GM12892 (cell line): ENCODE measurements around the gene CYP4A22.

Experiments
- DNase-seq: peaks from one replicate; pipeline ENCODE4 v3.0.0; 2011; ENCODE audit not compliant: insufficient read length
- FAIRE-seq: peaks from 2 replicates; lab custom pipeline; 2011; peaks lifted over from hg19 to GRCh38; lab: Jason Lieb, UNC
- POLR2A ChIP-seq: IDR thresholded peaks from 2 replicates; pipeline ENCODE4 v1.6.1; 2011; ENCODE audit warnings: low read depth, low read length, control low read depth
- POLR2AphosphoS5 ChIP-seq: IDR thresholded peaks from 2 replicates; pipeline ENCODE4 v1.6.1; 2011; ENCODE audit warnings: low read depth, low read length, control low read depth
- TAF1 ChIP-seq: IDR thresholded peaks from 2 replicates; pipeline ENCODE4 v1.6.1; 2011; ENCODE audit warnings: low read depth, mild to moderate bottlenecking, control low read depth, low read length, borderline replicate concordance

The CYP4A22 gene

GRCh38 chr1:47183308-47184089 lies 46.3 kb downstream of the CYP4A22 start:
- no peak for FAIRE-seq
- no peak for DNase-seq
- TF ChIP-seq POLR2A (no peak), TAF1 (no peak), POLR2AphosphoS5 (no peak)

GRCh38 chr1:47184090-47184821 lies 47.0 kb downstream of the CYP4A22 start:
- FAIRE-seq, result no peak
- TF ChIP-seq POLR2A (no peak), TAF1 (no peak), POLR2AphosphoS5 (no peak)
- no peak for DNase-seq

GRCh38 chr1:47184822-47185677 lies 47.8 kb downstream of the CYP4A22 start:
- no peak for DNase-seq
- no peak for TF ChIP-seq POLR2A
- TF ChIP-seq POLR2AphosphoS5, result no peak
- TF ChIP-seq TAF1, result no peak
- FAIRE-seq, result no peak

GRCh38 chr1:47186267-47187185 lies 49.3 kb downstream of the CYP4A22 start:
- no peak for DNase-seq
- no peak for FAIRE-seq
- TF ChIP-seq TAF1 (no peak), POLR2A (no peak), POLR2AphosphoS5 (no peak)

- FAIRE-seq, result no peak
- no peak for DNase-seq
- TF ChIP-seq TAF1 (no peak), POLR2A (no peak), POLR2AphosphoS5 (no peak)
Observed at GRCh38 chr1:47187231-47187925, 50.1 kb downstream of the CYP4A22 start.

DNA sequence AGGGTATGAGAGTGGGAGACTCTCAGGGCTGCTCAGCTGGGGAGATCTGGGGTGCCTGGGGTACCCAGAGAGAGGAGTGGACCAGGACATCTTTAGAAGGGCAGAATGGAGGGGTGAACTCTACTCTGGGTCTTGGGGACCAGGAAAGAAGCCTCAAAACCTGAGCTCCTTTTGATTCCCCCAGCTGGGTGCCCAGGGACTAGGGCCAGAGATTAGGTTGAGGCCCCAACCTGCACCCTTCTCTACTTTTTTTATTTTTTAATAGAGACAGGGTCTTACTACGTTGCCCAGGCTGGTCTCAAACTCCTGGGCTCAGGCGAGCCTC lies 50.6 kb downstream of the CYP4A22 start:
- DNase-seq, result no peak
- TF ChIP-seq POLR2A (no peak), POLR2AphosphoS5 (no peak), TAF1 (no peak)
- no peak for FAIRE-seq

DNA sequence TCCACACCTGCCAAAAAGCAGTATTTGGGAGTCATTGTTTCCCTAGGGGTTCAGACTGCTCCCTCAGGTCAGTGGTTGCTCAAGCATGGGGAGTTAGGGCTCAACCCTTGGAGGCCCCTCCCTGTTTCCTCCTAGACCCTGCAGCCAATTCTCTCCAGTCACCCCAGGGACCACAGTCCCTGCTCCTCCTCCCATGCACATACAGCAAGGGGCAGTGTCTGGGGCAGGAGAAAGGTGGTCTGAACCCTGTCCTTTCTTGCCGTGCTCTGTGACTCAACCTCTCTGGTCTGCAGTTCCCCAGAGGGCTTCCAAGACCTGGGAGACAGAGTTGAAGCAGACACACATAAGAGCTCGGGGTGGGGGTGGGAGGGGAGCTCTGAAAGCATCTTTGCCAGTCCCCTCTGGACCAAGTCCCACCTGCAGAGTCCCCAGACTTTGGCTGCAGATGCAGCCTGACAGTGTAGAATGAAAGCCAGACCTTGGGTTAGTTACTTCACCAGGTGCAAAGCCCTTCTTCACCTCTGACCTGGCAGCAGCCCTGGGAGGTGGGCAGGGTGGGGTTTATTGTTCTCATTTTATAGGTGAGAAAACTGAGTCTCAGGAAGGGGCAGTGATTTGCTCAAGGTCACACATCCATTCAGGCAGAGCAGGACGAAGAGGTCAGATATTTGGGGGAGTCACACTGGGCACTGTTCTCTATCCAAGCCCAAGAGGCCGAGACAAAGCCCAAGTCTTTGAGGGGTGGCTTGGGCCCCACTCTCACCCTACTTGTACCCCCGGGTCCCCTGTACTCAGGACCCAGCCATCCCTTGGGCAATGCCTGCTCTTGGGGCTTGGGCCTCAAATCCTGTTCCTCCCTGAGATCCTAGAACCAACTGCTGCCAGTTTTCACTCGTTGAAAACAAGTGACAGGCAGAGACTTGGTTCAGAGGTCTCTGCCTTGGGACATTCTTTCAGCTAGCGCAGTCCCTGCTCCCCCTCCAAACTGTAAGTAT lies 51.8 kb downstream of the CYP4A22 start:
- DNase-seq (no peak), FAIRE-seq (no peak)
- TF ChIP-seq POLR2AphosphoS5, result no peak
- no peak for TF ChIP-seq POLR2A
- no peak for TF ChIP-seq TAF1

GRCh38 chr1:47189844-47190508 lies 52.7 kb downstream of the CYP4A22 start, which contains the start of gene PDZK1IP1:
Gene PDZK1IP1 (minus strand): TSS chr1:47190036. CDS start chr1:47189932, 104 bp downstream.
- DNase-seq (no peak), FAIRE-seq (no peak)
- no peak for TF ChIP-seq TAF1
- TF ChIP-seq POLR2A, result no peak
- no peak for TF ChIP-seq POLR2AphosphoS5

DNA sequence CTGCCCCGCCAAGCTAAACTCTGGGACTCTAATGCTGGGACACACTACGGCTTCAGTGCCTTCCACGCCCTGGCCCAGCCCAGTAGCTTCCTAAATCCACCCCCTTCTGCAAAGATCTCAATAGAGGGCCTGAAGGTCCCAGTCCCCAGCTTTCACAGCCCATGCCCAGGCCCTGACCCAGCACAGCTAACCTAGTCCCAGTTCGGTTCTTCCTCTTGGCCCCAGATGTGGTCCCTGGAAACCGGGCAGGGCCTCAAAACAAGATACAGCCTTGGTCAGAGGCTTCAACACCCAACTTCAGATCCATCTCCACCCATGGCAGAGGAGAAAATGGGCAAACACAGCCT lies 53.2 kb downstream of the CYP4A22 start:
- no peak for DNase-seq
- TF ChIP-seq POLR2AphosphoS5 (no peak), TAF1 (no peak), POLR2A (no peak)
- FAIRE-seq, result no peak
